Measurements from ENCODE around the gene SP3. TPM values are rescaled to one million over a fixed set of nuclear protein-coding genes. Genes with fewer than 3 reads are reported as not detected.

SP3 gene
- total and polyA plus RNA-seq, 8 donors = 69.0 to 143 (median 122) TPM

DNA sequence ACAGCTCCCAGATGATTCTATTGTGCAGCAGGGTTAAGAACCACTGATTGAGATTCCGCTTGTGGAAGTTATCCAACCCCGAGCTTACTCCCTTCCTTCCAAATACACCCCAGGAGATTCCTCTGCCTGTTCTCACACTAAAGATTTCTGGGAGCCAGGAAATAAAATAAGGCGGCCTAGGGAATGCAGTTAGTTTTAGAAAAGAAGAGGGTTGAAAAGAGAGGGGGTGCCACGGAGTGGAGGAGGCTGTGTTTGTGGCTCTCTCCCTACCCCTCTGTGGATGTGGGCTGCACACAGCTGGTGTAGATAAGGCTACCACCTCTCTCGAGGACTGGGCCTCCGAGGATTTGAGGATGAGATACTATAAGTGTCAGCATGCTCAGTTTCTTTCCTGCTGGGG is 25.1 kb upstream of the SP3 start:
- ATAC-seq = no peak
- DNase-seq = no peak
- intact Hi-C loops (cut with DNase I) = no loop called here

DNA sequence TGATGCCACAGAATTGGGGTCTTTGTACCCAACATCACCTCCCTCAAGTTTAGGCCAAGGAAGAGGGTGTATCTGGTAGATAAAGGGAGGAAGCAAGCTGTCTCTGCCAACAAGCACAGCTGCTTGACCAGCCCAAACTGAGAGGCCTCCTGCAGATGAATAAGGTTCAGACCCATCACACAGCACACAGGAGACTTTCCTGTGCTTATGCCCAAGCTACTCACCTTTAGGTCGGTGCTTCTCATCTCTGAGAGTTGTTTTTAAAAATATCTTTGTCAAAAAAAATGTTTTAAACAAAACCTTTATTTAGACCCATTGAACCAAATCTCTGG is 24.7 kb upstream of the SP3 start:
- ATAC-seq (no peak), DNase-seq (no peak)
- no peak for TF ChIP-seq CTCF (IDR thresholded peaks at IDR 0.05)
- H3K9me3 ChIP-seq = no peaks in the 10 kb centered on the region
- intact Hi-C loops (cut with DNase I) = no loop called here
- H3K27me3 ChIP-seq = no peaks in the 10 kb centered on the region
- H3K4me1 ChIP-seq = peaks cover 0 to 20% of the 10 kb centered on the region in 2 donors
- no peak overlapping the region for H3K27ac ChIP-seq
- H3K36me3 ChIP-seq = no peaks in the 10 kb centered on the region
- no peak overlapping the region for H3K4me3 ChIP-seq

More for the DNA sequence above, 25.1 kb upstream of the SP3 start:
- Histone ChIP-seq H3K27ac (no peak overlapping the region), H3K36me3 (no peaks in the 10 kb centered on the region), H3K27me3 (no peaks in the 10 kb centered on the region), H3K4me3 (no peak overlapping the region), H3K4me1 (peaks cover 0 to 20% of the 10 kb centered on the region in 2 donors), H3K9me3 (no peaks in the 10 kb centered on the region)
- no peak for TF ChIP-seq CTCF (IDR thresholded peaks at IDR 0.05)

DNA sequence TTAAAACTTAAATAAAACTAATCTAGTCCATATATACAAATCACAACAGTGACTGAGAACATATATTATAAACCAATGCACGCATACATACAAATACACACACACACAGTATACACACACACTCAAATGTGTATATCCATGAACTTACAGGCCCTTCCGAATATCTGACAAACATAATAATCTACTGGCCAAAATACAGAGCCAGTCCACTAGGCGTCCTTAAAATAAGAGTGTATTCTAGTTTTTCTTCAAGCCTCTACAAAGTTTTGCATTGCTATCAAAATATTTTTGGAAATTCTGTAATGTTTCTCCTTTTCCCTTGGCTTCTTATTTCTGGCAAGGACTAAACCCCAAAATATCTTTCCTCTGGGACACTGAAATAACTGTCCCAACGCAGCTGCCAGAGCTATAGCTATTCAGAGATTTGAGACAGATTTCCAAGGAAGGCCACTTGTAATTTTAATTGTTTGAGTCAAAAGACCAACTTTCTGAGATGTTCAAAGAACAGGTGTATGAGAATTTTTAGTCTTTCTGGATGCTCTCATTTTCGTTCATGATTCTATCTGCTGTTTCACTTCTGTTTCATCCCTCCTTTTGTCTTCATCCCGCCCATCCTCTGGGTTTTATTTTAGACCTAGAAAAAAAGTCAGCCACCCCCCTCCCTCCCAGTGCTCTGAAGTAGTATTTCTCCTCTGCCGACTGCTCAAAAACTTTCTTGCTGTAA is 24.1 kb upstream of the SP3 start:
- Histone ChIP-seq H3K4me1 (peaks cover 0 to 20% of the 10 kb centered on the region in 2 donors), H3K36me3 (no peaks in the 10 kb centered on the region), H3K27ac (no peak overlapping the region), H3K4me3 (no peak overlapping the region), H3K9me3 (no peaks in the 10 kb centered on the region), H3K27me3 (no peaks in the 10 kb centered on the region)
- intact Hi-C loops (cut with DNase I) = no loop called here
- ATAC-seq (no peak), DNase-seq (no peak)
- no peak for TF ChIP-seq CTCF (IDR thresholded peaks at IDR 0.05)

DNA sequence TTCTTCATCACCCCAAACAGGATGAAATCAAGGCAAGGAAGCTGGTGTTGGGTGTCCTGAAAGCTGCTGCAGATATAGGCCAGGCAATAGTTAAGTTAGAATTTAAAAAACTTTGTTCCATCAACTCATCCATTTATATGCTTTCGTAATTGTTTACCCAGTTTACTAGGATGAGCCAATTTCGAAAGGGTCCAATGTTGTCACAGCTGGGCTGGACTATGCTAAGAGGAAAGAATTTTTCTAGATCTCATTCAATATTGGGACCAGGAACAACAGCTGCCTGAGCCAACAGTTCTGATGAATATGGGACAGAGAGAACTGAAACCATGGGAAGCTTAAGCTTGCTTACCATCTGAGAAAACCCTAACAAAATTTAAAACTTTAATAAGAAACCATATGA is 21.6 kb upstream of the SP3 start:
- H3K4me3 ChIP-seq = no peak overlapping the region
- ATAC-seq = peak; percentile 15
- peak in 2 of 4 donors; percentile 74 to 90 for DNase-seq
- no peaks in the 10 kb centered on the region for H3K9me3 ChIP-seq
- TF ChIP-seq CTCF (IDR thresholded peaks at IDR 0.05) = no peak
- peaks cover 3 to 18% of the 10 kb centered on the region in 2 donors for H3K4me1 ChIP-seq
- H3K27me3 ChIP-seq = no peaks in the 10 kb centered on the region
- intact Hi-C loops (cut with DNase I) = no loop called here
- no peak overlapping the region for H3K27ac ChIP-seq
- no peaks in the 10 kb centered on the region for H3K36me3 ChIP-seq

DNA sequence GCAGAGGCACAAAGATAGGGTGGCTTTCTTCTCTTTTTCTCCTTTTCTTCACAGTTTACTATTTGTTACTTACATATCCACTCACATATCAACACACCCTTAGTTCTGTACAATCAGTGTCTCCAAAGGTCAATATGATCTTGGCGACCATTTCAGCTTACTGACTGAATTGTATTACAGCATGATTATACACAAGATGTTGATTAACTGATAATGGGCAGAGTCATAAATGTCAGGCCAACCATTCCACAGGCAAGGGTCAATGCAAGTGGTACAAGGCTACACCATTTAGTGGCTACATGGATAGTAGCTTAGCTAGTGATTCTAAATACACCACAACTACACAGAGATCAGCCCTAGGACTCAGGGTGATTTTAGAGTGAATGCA is 20.4 kb upstream of the SP3 start:
- ATAC-seq = no peak
- Histone ChIP-seq H3K9me3 (no peaks in the 10 kb centered on the region), H3K4me1 (peaks cover 3 to 7% of the 10 kb centered on the region in 2 donors), H3K27me3 (no peaks in the 10 kb centered on the region), H3K36me3 (no peaks in the 10 kb centered on the region), H3K27ac (no peak overlapping the region), H3K4me3 (no peak overlapping the region)
- intact Hi-C loops (cut with DNase I) = no loop called here
- DNase-seq = no peak
- TF ChIP-seq CTCF (IDR thresholded peaks at IDR 0.05) = no peak

Measured in left lung (tissue), 10 donors.